ENCODE data around the gene GRM8.

DNA sequence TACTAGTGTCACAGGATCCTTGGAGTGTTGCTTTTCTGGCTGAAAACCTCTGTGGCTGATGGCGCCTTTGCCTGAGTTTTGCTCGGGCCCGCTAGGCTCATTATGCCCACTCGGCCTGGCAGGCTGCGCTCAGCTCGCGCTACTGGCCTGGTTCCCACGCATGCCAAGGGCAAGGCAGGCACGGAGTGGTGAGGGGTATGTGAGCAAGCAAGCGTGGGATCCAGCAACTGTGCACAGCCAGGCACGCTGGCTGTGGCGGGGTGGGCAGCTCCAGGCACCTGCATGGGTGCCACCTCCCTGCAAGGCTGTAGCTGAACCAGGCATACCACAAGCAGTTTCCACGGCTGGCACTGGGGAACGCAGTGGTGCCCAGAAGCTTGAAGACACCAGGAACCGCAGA is 562.6 kb downstream of the GRM8 start:
- TF ChIP-seq TCF12 (IDR thresholded peaks at IDR 0.05; ENCODE audit: low read depth) (no peak), EP300 (IDR thresholded peaks at IDR 0.05; ENCODE audit: borderline replicate concordance) (no peak), YY1 (IDR thresholded peaks at IDR 0.05; ENCODE audit: low read depth) (no peak), TEAD4 (IDR thresholded peaks at IDR 0.05) (no peak)

Data from Ishikawa (cell line).